ENCODE data around the gene NRG4. TPM values are rescaled to one million over a fixed set of nuclear protein-coding genes. Genes with fewer than 3 reads are reported as not detected.
"Not testable (repeated sequence)": the region's sequence is repeated elsewhere in the genome, so short reads cannot be mapped to it uniquely, and the experiment has no call there.

The NRG4 gene
- total RNA-seq, 1 experiment from 2014 or later, result not detected

GRCh38 chr15:75995611-75996010 is 16.6 kb downstream of the NRG4 start:
- no peak for DNase-seq (ENCODE audit: low read depth)

DNA sequence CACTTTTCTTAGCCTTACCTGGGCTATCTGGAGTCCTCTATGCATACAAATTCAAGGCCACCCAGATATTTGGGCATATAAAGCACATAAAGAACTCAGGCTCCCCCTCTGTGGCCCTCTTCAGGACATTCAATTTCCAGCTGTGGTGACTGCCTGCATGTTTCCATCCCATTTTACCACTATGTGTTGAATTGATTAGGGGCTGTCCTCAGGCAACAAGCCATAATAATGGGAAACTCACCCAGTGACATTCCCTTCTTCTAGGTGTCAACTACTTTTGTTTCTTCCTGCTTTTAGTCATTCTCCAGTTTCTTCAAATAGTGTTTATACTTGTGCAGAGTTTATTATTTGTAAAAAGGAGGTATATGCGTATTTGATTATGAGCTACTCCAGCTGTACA is 18.0 kb downstream of the NRG4 start:
- DNase-seq (ENCODE audit: low read depth), result no peak

DNA sequence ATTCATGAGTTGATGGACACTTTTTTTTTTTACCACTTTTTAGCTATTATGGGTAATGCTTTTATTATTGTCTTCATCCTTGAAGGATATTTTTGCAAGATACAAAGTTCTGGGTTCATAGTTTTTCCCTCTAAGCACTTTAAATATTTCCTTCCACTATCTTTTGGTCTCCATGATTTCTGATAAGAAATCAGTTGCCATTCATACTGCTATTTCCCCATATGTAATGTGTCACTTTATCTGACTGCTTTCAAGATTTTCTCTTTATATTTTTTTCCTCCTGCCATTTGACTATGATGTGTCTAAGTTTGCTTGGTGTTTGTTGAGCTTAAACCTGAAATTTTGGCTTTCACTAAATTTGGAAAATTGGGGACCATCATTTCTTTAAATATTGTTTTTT is 19.3 kb downstream of the NRG4 start:
- DNase-seq (ENCODE audit: low read depth), result no peak

GRCh38 chr15:75989875-75990274 is 22.3 kb downstream of the NRG4 start:
- no peak for DNase-seq (ENCODE audit: low read depth)

GRCh38 chr15:75989045-75989444 is 23.2 kb downstream of the NRG4 start:
- DNase-seq (ENCODE audit: low read depth), result no peak

- DNase-seq (ENCODE audit: low read depth), result no peak
Observed at GRCh38 chr15:75985971-75986370, 26.3 kb downstream of the NRG4 start.

- DNase-seq (ENCODE audit: low read depth), result not testable (repeated sequence)
Observed at GRCh38 chr15:75984706-75985105, 27.5 kb downstream of the NRG4 start.

DNA sequence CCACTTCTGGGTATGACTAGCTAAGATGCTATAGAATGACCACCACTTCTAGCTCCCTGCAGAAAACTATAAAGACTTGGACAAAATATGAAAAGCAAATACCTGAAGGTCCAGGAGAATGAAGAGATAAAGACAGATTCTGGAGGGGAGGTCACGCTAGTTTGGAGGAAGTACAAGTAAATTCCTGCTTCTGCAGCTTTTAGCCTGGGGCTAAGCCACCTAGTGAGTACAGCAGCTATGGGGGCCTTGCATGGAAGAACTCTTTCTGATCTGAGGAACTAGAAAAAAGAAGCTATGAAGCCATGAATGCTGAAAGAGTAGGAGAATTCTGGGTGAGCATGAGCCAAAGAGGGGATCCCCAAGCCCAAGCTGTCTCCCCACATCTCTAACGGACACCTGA is 29.8 kb downstream of the NRG4 start:
- DNase-seq (ENCODE audit: low read depth), result no peak

DNA sequence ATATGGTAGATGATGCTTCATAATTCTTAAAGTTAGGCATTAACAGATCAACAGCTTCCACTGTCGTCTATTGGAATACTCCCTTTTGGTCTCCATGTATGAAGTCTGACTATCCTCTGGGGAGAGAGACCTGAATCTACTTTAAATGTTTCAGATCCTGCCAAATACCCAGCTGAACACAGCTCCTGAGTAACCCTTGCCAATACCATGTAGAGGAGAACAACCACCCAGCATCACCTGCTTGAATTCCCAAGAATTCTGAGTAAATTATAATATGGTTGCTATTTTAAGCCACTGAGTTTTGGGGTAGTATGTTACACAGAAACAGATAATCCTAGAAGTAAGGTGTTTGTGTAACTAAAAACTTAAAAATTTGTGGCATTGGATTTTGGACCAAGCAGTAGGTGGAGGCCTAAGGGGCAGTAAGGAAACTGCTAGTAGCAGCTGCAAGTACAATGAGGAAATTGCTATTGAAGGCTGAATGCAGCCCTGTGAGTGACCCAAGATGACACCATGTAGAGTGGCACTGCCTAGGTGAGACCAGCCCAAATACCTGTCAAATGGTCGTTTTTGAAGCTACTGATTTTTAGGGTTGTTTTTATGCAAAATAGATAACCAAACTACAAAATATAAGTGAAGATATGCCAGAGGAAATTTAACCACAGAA is 30.9 kb downstream of the NRG4 start:
- DNase-seq (ENCODE audit: low read depth), result no peak

DNA sequence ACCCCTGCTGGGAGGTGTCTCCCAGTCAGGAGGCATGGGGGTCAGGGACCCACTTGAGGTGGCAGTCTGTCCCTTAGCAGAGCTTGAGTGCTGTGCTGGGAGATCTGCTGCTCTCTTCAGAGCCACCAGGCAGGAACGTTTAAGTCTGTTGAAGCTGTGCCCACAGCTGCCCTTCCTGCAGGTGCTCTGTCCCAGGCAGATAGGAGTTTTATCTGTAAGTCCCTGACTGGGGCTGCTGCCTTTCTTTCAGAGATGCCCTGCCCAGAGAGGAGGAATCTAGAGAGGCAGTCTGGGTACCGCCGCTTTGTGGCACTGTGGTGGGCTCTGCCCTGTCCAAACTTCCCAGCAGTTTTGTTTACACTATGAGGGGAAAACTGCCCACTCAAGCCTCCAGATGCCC is 35.5 kb downstream of the NRG4 start:
- DNase-seq (ENCODE audit: low read depth), result not testable (repeated sequence)

GRCh38 chr15:75966073-75966472 is 46.2 kb downstream of the NRG4 start:
- DNase-seq (ENCODE audit: low read depth), result peak; percentile 27

DNA sequence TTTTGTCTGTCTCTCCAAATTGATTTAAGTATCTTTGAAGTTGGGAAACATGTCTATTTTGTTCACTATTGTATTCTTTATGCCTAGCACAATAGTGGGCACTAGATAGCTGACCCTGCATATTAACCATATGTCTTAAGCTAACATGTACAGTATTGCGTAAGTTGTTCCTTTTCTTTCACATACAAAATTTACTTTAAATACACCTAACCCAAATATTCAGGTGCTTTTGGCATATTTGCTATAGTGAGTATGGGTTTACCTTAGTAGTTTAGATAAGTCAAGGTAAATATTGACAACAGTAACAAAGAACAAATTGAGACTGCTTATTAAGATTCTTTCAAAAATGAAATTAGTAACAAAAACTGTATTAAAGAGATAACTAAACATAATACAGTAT is 50.9 kb downstream of the NRG4 start:
- DNase-seq (ENCODE audit: low read depth), result no peak

DNA sequence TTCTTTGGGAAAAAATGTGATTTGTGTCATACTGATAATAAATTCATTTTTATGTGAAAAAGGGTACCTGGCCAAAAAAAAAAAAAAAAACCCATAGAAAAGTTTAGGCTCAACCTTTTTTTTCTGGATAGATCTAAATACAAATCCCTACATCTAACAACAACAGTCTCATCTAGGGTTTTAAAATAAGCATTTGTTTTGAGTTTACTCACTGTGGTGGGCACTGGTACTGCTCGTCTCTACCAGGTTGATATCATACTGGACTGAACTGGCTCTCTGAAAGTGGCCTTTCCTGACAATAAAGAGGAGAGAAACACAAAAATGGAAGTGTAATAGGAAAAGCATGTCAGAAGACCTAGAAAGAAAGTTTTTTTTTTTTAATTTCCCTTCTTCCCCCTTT is 56.5 kb downstream of the NRG4 start:
- no peak for DNase-seq (ENCODE audit: low read depth)

DNA sequence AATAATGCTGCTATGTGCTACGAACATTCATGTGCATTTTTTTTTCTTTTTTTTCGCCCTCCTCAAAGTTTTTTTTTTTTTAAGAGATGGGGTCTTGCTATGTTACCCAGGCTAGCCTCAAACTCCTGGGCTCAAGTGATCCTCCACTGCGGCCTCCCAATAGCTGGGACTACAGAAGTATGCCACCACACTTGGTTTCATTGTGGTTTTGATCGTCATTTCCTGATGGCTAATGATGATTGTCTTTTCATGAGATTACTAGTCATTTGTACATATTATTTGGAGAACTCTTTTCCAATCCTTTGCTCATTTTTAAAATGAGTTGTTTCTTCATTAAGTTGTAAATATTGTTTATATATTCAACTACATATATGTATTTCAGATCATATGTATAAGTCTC is 59.7 kb downstream of the NRG4 start:
- DNase-seq (ENCODE audit: low read depth), result peak; percentile 3

- DNase-seq (ENCODE audit: low read depth), result no peak
Observed at GRCh38 chr15:75948761-75949296, 63.4 kb downstream of the NRG4 start.

GRCh38 chr15:75947092-75947491 is 65.1 kb downstream of the NRG4 start:
- DNase-seq (ENCODE audit: low read depth), result peak; percentile 78

GRCh38 chr15:75945953-75946352 is 66.3 kb downstream of the NRG4 start:
- peak; percentile 52 for DNase-seq (ENCODE audit: low read depth)

DNA sequence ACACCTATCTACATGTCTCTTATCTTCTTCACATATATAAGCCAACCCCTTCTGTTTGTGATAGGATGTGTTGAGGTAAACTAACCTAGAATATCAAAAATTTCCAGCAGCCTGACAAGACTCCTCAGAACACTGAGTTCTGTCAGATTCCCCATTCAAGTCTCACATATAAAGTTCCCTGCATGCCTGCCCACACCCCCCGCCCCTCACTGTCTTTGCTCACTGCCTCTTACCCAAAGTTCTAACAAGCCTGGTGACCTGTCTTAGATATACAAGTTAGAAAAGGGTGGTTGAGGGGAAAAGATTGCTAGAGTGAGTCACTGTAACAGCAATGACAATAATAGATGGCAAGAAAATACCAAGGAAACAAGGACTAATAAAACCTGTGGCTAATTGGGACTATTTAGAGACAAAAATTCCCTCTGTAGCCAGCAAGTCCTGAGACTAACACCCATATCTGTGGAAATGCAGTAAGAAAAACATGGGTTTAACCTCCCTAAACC is 68.5 kb downstream of the NRG4 start:
- no peak for DNase-seq (ENCODE audit: low read depth)

- no peak for DNase-seq (ENCODE audit: low read depth)
Observed at GRCh38 chr15:75943246-75943645, 69.0 kb downstream of the NRG4 start.

GRCh38 chr15:75942464-75942863 is 69.8 kb downstream of the NRG4 start:
- no peak for DNase-seq (ENCODE audit: low read depth)

DNA sequence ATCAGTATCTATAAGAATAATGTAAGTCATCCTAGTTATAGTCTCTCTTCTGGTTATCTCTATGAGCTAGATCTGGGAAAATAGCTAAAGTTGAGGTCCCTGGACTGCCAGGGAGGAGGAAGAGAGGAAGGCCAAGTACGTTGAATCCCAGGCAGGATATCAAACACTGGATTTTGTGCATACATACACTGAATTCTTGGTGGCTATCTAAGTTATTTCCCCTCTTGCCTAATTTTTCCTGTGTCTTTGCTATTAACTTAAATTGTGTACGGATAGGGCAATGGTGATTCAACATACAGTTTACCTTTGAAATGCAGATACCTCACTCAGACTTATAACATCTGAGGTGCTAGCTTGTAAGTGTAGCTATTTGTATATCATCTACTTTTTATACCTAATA is 81.4 kb downstream of the NRG4 start:
- no peak for DNase-seq (ENCODE audit: low read depth)

- no peak for DNase-seq (ENCODE audit: low read depth)
Observed at GRCh38 chr15:75929799-75930565, 82.2 kb downstream of the NRG4 start.

All from HT1080 (cell line).